Measurements from ENCODE around the gene CCN6.

Gene CCN6

GRCh38 chr6:112117554-112117953, 63.6 kb downstream of the CCN6 start:
- peak; percentile 7 for DNase-seq (ENCODE audit: low spot score)

- no peak for DNase-seq (ENCODE audit: low spot score)
These were observed 64.1 kb downstream of the CCN6 start for GRCh38 chr6:112118034-112118433.

Measured in hepatic stellate cell (primary cell).